Measurements from ENCODE around the gene LAMA4. TPM values are rescaled to one million over a fixed set of nuclear protein-coding genes. Genes with fewer than 3 reads are reported as not detected.

Gene LAMA4
- polyA plus RNA-seq, 2 donors = 10.9 to 13.6 TPM

DNA sequence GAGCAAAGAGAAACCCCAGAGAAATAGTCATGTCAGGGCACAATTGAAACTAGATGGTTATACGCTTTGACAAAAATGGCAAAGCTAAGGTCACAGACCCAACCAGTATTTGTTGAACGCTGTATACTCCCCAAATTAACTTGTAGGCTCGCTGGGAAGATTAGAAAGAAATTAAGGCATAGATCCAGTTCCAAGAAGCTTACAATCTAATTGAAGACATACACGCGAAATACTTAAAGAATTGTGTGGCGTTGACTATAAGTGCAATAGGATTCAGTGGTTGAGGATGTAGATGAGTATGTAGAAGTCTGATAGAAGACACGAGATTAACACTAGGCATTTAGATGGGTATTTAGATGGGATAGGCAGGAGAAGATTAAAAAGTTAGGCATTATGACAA, 166.5 kb downstream of the LAMA4 start:
- peak overlapping the region; percentile 90 to 95 for H3K4me3 ChIP-seq (ENCODE audit: low read depth in 1 of 2, low read length in 2 of 2)
- peak overlapping the region; percentile 84 to 86 for H3K27ac ChIP-seq (ENCODE audit: low read depth in 2 of 2, low read length in 1 of 2)
- H3K9me3 ChIP-seq (ENCODE audit: control insufficient read depth in 2 of 2, insufficient read depth in 1 of 2, low read depth in 1 of 2, low read length in 1 of 2) = no peaks in the 10 kb centered on the region
- no peaks in the 10 kb centered on the region for H3K4me1 ChIP-seq (ENCODE audit: control insufficient read depth in 2 of 2, insufficient read depth in 2 of 2, low read length in 1 of 2)
- H3K27me3 ChIP-seq (ENCODE audit: control insufficient read depth in 1 of 2, insufficient read depth in 2 of 2, low read length in 2 of 2) = no peaks in the 10 kb centered on the region
- 20 to 23% methylated on average over 7 of the region's 7 CpGs for WGBS, 2 donors
- no peaks in the 10 kb centered on the region for H3K36me3 ChIP-seq (ENCODE audit: control insufficient read depth in 2 of 2, insufficient read depth in 2 of 2, low read length in 1 of 2)

DNA sequence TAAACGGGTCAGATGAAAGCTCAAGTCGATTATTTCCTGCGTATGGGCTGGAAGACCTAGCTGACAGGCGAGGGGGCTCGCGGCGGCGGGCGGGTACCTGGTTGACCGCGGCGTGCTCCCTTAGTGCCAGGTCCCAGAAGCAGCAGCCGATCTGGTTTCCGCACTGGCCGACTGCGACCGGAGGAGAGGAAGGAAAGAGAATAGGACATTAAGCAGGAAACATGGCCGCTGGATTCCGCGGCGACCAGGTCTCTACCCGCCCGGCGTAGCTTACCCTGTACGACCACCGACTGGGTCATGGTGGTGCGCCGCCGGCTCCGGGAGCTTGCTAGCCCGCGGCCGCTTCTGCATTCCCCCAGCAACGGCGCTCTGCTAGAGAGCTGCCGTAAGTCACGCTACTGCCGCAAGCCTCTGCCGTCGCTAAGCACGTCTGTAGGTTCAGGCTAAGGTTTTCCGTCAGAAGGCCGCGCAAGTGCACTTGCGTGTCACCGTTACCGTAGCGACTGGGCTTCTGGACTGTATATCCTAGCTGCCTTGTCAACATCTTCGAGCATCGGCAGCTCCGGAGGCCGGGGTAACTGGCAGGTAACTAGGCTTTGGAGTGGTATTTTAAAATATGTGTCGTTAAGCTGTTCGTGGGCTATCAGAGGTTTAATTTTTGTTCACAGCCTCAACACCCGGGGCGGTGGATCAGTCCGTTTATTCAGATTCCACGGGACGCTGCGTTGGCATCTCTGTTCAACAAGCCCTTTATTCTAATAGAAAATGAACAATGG, 167.0 kb downstream of the LAMA4 start, which contains the start of the genes FAM229B and TUBE1:
Gene FAM229B (plus strand): TSS at position 456 of the 776 bp plus-strand sequence. CDS start 11,693 bp downstream, outside the sequence.
Gene TUBE1 (minus strand): TSS at position 347 of the 776 bp plus-strand sequence. CDS start 48 bp downstream, at position 299.
- Histone ChIP-seq H3K36me3 (ENCODE audit: control insufficient read depth in 2 of 2, insufficient read depth in 2 of 2, low read length in 1 of 2) (no peaks in the 10 kb centered on the region), H3K4me3 (ENCODE audit: low read depth in 1 of 2, low read length in 2 of 2) (peak within 1 kb of the TSS; percentile 90 to 95), H3K4me1 (ENCODE audit: control insufficient read depth in 2 of 2, insufficient read depth in 2 of 2, low read length in 1 of 2) (no peaks in the 10 kb centered on the region), H3K27ac (ENCODE audit: low read depth in 2 of 2, low read length in 1 of 2) (peak within 1 kb of the TSS; percentile 84 to 86), H3K27me3 (ENCODE audit: control insufficient read depth in 1 of 2, insufficient read depth in 2 of 2, low read length in 2 of 2) (no peaks in the 10 kb centered on the region), H3K9me3 (ENCODE audit: control insufficient read depth in 2 of 2, insufficient read depth in 1 of 2, low read depth in 1 of 2, low read length in 1 of 2) (no peaks in the 10 kb centered on the region)
- WGBS, 2 donors = 0 to 1% methylated on average over 60 of the region's 60 CpGs

- Histone ChIP-seq H3K9me3 (ENCODE audit: control insufficient read depth in 2 of 2, insufficient read depth in 1 of 2, low read depth in 1 of 2, low read length in 1 of 2) (no peaks in the 10 kb centered on the region), H3K27me3 (ENCODE audit: control insufficient read depth in 1 of 2, insufficient read depth in 2 of 2, low read length in 2 of 2) (no peaks in the 10 kb centered on the region), H3K4me1 (ENCODE audit: control insufficient read depth in 2 of 2, insufficient read depth in 2 of 2, low read length in 1 of 2) (no peaks in the 10 kb centered on the region), H3K27ac (ENCODE audit: low read depth in 2 of 2, low read length in 1 of 2) (peak overlapping the region; percentile 84 to 86), H3K36me3 (ENCODE audit: control insufficient read depth in 2 of 2, insufficient read depth in 2 of 2, low read length in 1 of 2) (no peaks in the 10 kb centered on the region), H3K4me3 (ENCODE audit: low read depth in 1 of 2, low read length in 2 of 2) (peak overlapping the region; percentile 90 to 95)
- 0 to 1% methylated on average over 8 of the region's 8 CpGs for WGBS, 2 donors
Observed at GRCh38 chr6:112086744-112087135, 167.6 kb downstream of the LAMA4 start.

DNA sequence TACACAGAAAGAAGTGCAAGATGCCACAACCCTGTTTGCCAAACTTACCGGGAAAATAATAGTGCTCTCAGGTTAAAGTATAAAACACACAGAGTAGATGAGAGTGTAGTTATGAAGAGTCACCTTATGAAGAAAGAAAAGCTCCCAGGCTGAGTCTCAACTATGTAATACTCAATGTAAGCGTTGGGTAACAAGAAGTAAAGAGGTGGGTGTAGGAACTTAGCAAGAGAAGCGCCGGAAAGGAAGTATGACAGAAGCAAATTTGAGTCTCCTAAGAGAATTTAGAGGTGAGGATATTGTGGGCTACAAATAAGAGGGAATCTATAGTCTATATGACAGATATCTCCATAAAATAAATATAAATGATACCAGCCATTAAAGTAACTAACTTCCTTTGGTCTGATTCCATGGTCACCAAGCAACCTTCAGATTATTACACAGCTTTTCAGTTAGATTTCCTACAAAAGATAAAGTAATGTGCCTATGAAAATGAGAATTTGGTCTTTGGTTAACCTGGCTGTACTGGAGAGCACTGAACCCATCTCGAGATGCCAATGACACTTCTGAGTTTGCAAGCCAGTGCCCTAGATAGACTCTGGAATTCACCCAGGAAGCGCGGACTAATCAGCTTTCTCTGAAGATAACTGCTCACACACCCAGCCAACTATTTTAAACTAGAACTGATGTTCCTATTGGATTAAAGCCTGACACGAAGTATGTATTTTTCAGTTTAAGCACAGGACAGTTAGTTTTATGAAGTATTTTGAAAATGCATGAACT, 168.9 kb downstream of the LAMA4 start:
- Histone ChIP-seq H3K27ac (ENCODE audit: low read depth in 2 of 2, low read length in 1 of 2) (no peak overlapping the region), H3K4me3 (ENCODE audit: low read depth in 1 of 2, low read length in 2 of 2) (no peak overlapping the region), H3K4me1 (ENCODE audit: control insufficient read depth in 2 of 2, insufficient read depth in 2 of 2, low read length in 1 of 2) (no peaks in the 10 kb centered on the region), H3K9me3 (ENCODE audit: control insufficient read depth in 2 of 2, insufficient read depth in 1 of 2, low read depth in 1 of 2, low read length in 1 of 2) (no peaks in the 10 kb centered on the region), H3K36me3 (ENCODE audit: control insufficient read depth in 2 of 2, insufficient read depth in 2 of 2, low read length in 1 of 2) (no peaks in the 10 kb centered on the region), H3K27me3 (ENCODE audit: control insufficient read depth in 1 of 2, insufficient read depth in 2 of 2, low read length in 2 of 2) (no peaks in the 10 kb centered on the region)
- WGBS, 2 donors = 84 to 91% methylated on average over 8 of the region's 8 CpGs

DNA sequence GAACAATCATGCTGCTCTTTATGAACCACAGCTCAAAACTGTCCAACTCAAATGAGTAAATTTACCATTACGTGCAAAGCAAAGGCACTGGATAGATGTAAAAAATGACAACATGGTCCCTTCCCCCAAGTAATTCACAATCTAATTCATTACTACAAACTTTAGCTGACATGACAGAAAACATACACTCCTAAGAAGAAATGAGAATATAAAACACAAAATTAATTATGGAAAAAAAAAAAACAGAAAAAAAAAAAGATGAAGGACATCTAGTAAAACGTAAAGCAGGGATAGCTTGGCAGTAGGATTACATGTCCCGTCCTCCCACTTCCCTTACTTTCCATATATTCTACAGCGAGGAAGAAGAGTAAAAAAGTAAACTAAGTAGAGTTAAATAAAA, 172.8 kb downstream of the LAMA4 start:
- Histone ChIP-seq H3K4me1 (ENCODE audit: control insufficient read depth in 2 of 2, insufficient read depth in 2 of 2, low read length in 1 of 2) (no peaks in the 10 kb centered on the region), H3K36me3 (ENCODE audit: control insufficient read depth in 2 of 2, insufficient read depth in 2 of 2, low read length in 1 of 2) (no peaks in the 10 kb centered on the region), H3K9me3 (ENCODE audit: control insufficient read depth in 2 of 2, insufficient read depth in 1 of 2, low read depth in 1 of 2, low read length in 1 of 2) (no peaks in the 10 kb centered on the region), H3K27ac (ENCODE audit: low read depth in 2 of 2, low read length in 1 of 2) (no peak overlapping the region), H3K27me3 (ENCODE audit: control insufficient read depth in 1 of 2, insufficient read depth in 2 of 2, low read length in 2 of 2) (no peaks in the 10 kb centered on the region), H3K4me3 (ENCODE audit: low read depth in 1 of 2, low read length in 2 of 2) (no peak overlapping the region)
- 93 to 94% methylated on average over 4 of the region's 4 CpGs for WGBS, 2 donors

DNA sequence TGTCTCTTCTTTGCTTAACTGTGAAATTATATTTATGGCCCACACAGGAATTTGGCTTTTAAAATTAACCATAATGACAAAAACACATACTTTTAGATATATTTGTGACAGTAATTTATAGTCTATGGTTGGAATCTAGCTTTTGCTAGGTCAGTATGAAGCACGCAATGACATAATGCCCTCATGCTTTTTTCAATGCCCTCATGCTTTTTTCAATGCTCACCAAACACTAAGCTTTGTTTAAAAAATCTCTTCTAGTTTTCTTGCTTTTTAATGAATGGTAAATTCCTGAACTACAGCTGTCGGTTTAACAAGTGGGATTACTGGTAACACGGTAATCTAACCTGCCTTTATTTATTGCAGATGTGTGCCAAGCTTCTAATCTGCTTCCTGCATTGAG, 187.8 kb downstream of the LAMA4 start:
- H3K4me3 ChIP-seq (ENCODE audit: low read depth in 1 of 2, low read length in 2 of 2) = no peak overlapping the region
- WGBS, 2 donors = 56 to 60% methylated on average over 3 of the region's 3 CpGs
- no peaks in the 10 kb centered on the region for H3K9me3 ChIP-seq (ENCODE audit: control insufficient read depth in 2 of 2, insufficient read depth in 1 of 2, low read depth in 1 of 2, low read length in 1 of 2)
- H3K27ac ChIP-seq (ENCODE audit: low read depth in 2 of 2, low read length in 1 of 2) = no peak overlapping the region
- no peaks in the 10 kb centered on the region for H3K36me3 ChIP-seq (ENCODE audit: control insufficient read depth in 2 of 2, insufficient read depth in 2 of 2, low read length in 1 of 2)
- H3K4me1 ChIP-seq (ENCODE audit: control insufficient read depth in 2 of 2, insufficient read depth in 2 of 2, low read length in 1 of 2) = no peaks in the 10 kb centered on the region
- no peaks in the 10 kb centered on the region for H3K27me3 ChIP-seq (ENCODE audit: control insufficient read depth in 1 of 2, insufficient read depth in 2 of 2, low read length in 2 of 2)

- no peaks in the 10 kb centered on the region for H3K4me1 ChIP-seq (ENCODE audit: control insufficient read depth in 2 of 2, insufficient read depth in 2 of 2, low read length in 1 of 2)
- H3K36me3 ChIP-seq (ENCODE audit: control insufficient read depth in 2 of 2, insufficient read depth in 2 of 2, low read length in 1 of 2) = no peaks in the 10 kb centered on the region
- 45 to 46% methylated on average over 6 of the region's 6 CpGs for WGBS, 2 donors
- no peak overlapping the region for H3K27ac ChIP-seq (ENCODE audit: low read depth in 2 of 2, low read length in 1 of 2)
- no peak overlapping the region for H3K4me3 ChIP-seq (ENCODE audit: low read depth in 1 of 2, low read length in 2 of 2)
- peaks cover 0 to 2% of the 10 kb centered on the region in 2 donors for H3K9me3 ChIP-seq (ENCODE audit: control insufficient read depth in 2 of 2, insufficient read depth in 1 of 2, low read depth in 1 of 2, low read length in 1 of 2)
- no peaks in the 10 kb centered on the region for H3K27me3 ChIP-seq (ENCODE audit: control insufficient read depth in 1 of 2, insufficient read depth in 2 of 2, low read length in 2 of 2)
Observed at GRCh38 chr6:112065426-112065986, 188.9 kb downstream of the LAMA4 start.

DNA sequence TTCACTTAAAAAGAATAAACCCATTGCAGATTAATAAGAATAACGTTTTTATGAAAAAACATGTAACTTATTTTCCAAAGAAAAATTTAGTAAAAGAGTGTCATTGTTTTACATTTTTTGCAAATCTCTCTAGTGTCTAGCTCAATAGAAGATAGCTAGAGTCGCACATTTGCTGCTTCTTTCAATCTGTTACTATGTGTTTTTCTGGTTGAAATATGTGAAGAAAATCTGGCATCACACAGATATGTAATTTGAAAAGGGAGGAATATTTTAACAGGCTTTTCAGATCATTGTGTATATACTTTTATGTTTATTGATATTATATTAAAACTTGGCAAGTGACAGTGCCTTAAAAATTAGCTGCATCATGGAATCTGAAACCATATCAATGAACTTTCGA, 191.4 kb downstream of the LAMA4 start:
- Histone ChIP-seq H3K27me3 (ENCODE audit: control insufficient read depth in 1 of 2, insufficient read depth in 2 of 2, low read length in 2 of 2) (no peaks in the 10 kb centered on the region), H3K9me3 (ENCODE audit: control insufficient read depth in 2 of 2, insufficient read depth in 1 of 2, low read depth in 1 of 2, low read length in 1 of 2) (peaks cover 0 to 2% of the 10 kb centered on the region in 2 donors), H3K4me1 (ENCODE audit: control insufficient read depth in 2 of 2, insufficient read depth in 2 of 2, low read length in 1 of 2) (no peaks in the 10 kb centered on the region), H3K27ac (ENCODE audit: low read depth in 2 of 2, low read length in 1 of 2) (no peak overlapping the region), H3K36me3 (ENCODE audit: control insufficient read depth in 2 of 2, insufficient read depth in 2 of 2, low read length in 1 of 2) (no peaks in the 10 kb centered on the region), H3K4me3 (ENCODE audit: low read depth in 1 of 2, low read length in 2 of 2) (no peak overlapping the region)
- 81 to 87% methylated on average over 3 of the region's 3 CpGs for WGBS, 2 donors

DNA sequence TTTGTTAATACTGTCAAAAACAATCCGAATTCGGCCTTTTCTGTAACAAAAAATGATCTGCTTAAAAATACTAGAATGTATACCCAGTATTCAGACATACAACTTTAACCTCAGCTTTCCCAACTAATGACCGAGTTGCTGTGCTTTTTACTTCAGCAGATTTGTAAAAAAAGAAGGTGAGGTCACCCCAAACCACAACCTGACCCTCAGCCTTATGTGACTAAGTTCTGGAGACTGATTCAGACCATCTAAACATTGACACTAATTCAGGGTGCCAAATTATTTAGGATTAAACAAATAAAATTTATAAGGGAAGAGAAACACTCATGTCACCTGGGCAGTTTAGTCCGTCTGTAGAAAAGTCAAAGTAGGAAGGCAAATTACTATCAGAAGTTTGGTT, 192.8 kb downstream of the LAMA4 start:
- H3K27ac ChIP-seq (ENCODE audit: low read depth in 2 of 2, low read length in 1 of 2) = no peak overlapping the region
- no peaks in the 10 kb centered on the region for H3K4me1 ChIP-seq (ENCODE audit: control insufficient read depth in 2 of 2, insufficient read depth in 2 of 2, low read length in 1 of 2)
- H3K27me3 ChIP-seq (ENCODE audit: control insufficient read depth in 1 of 2, insufficient read depth in 2 of 2, low read length in 2 of 2) = no peaks in the 10 kb centered on the region
- WGBS, 2 donors = 91 to 92% methylated on average over 4 of the region's 4 CpGs
- no peak overlapping the region for H3K4me3 ChIP-seq (ENCODE audit: low read depth in 1 of 2, low read length in 2 of 2)
- H3K9me3 ChIP-seq (ENCODE audit: control insufficient read depth in 2 of 2, insufficient read depth in 1 of 2, low read depth in 1 of 2, low read length in 1 of 2) = peaks cover 0 to 2% of the 10 kb centered on the region in 2 donors
- H3K36me3 ChIP-seq (ENCODE audit: control insufficient read depth in 2 of 2, insufficient read depth in 2 of 2, low read length in 1 of 2) = no peaks in the 10 kb centered on the region

Data from esophagus (tissue), 2 donors.